OCI-LY7 (cell line): Measurements from ENCODE around the gene VSX1. TPM values are rescaled to one million over a fixed set of nuclear protein-coding genes. Genes with fewer than 3 reads are reported as not detected.

ENCODE experiments used
- total RNA-seq, 2 experiments: library from RNA; depleted of rRNA in 1 of 2; stranded (reverse); fragments of >200 nt in 1 of 2; shearing (Covaris generic) in 1 of 2; gene quantifications; 2 replicates each; pipeline ENCODE4 v1.2.3, GENCODE V29; 2014 to 2022

The VSX1 gene
- total RNA-seq, 2 experiments from 2014 or later = not detected

Other genes with a start within 250 kb of the VSX1 start
- gene CST7, start 132.9 kb downstream of the VSX1 start, total RNA-seq (2014; rRNA removed; shearing (Covaris generic)) = not detected in 2 replicates
- gene CST7, start 132.9 kb downstream of the VSX1 start, total RNA-seq (2022) = not detected in 2 replicates
- gene APMAP, start 89.4 kb downstream of the VSX1 start, total RNA-seq (2014; rRNA removed; shearing (Covaris generic)) = 27.7 and 29.0 TPM in 2 replicates
- gene APMAP, start 89.4 kb downstream of the VSX1 start, total RNA-seq (2022) = 24.3 and 28.0 TPM in 2 replicates
- 0.35 and 0.72 TPM in 2 replicates for gene ACSS1, start 24.0 kb downstream of the VSX1 start, total RNA-seq (2014; rRNA removed; shearing (Covaris generic))
- 0.30 and 0.40 TPM in 2 replicates for gene ACSS1, start 24.0 kb downstream of the VSX1 start, total RNA-seq (2022)
- gene ENTPD6, start 113.6 kb upstream of the VSX1 start, total RNA-seq (2014; rRNA removed; shearing (Covaris generic)) = not detected in 2 replicates
- 2.3 and 4.2 TPM in 2 replicates for gene ENTPD6, start 113.6 kb upstream of the VSX1 start, total RNA-seq (2022)
- 4.5 and 4.9 TPM in 2 replicates for gene PYGB, start 165.9 kb upstream of the VSX1 start, total RNA-seq (2014; rRNA removed; shearing (Covaris generic))
- gene PYGB, start 165.9 kb upstream of the VSX1 start, total RNA-seq (2022) = 6.4 and 7.0 TPM in 2 replicates